ENCODE data around the gene GAL.

DNA sequence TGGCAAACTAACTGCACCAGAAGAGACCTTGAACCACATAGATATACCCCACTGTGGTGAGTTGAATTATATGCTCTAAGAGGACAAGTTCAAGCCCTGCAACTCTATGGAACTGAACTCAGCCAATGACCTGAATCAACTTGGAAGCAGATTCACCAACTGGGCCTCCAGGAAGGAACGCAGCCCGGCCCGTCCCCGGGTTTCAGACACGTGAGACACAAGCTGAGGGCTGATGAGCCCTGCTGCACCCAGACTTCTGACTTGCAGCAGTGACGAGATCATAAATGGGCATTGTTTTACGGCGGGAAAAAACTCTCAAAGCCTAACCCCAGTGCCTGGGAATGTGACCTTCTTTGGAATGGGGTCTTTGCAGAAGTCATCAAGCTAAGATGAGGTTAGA, 28.5 kb upstream of the GAL start:
- no peak for TF ChIP-seq GATA3 (IDR thresholded peaks at IDR 0.05; ENCODE audit: low read depth, low read length)
- no peak for TF ChIP-seq GATA2 (IDR thresholded peaks at IDR 0.05; ENCODE audit: low read depth, low read length)

Data from SH-SY5Y (cell line).